Sciatic nerve (tissue), 2 donors: Measurements from ENCODE around the gene DUSP22. TPM values are rescaled to one million over a fixed set of nuclear protein-coding genes. Genes with fewer than 3 reads are reported as not detected.
"Not testable (repeated sequence)": the region's sequence is repeated elsewhere in the genome, so short reads cannot be mapped to it uniquely, and the experiment has no call there.

Experiments used
- ATAC-seq: fragments of 200-7000 bp; cut with Tn5 transposase; one replicate; pipeline ENCODE4 v1.9.1; 2020; ENCODE audit warnings: mild to moderate bottlenecking, moderate library complexity
- DNase-seq: peaks from one replicate; pipeline ENCODE4 v3.0.0-alpha.2; 2020; ENCODE audit warnings: low spot score
- intact Hi-C: fragments of 100-400 bp; cut with DNase I; formaldehyde crosslinking; loops from one replicate; pipeline ENCODE4 v1.14.2; 2022
- total RNA-seq: library from RNA; stranded (reverse); fragmentation: NEBNext Ultra II Directional; extraction: Animal tissue kit (Norgen Biotek cat#: 25700); gene quantifications from one replicate; pipeline ENCODE4 v1.2.1, GENCODE V29; 2021
- donor health status: DM: no; HTN: no; CAD: no.
- donor health status: DM: no; HTN: no; CAD: no.

Gene DUSP22
- total RNA-seq, 1 donor from 2014 or later = 62.2 TPM

- no peak for DNase-seq
- no peak for ATAC-seq
- intact Hi-C loops = no loop called here
Measured at GRCh38 chr6:277746-278145, 14.5 kb upstream of the DUSP22 start.

GRCh38 chr6:278494-278893 is 13.8 kb upstream of the DUSP22 start:
- intact Hi-C loops = no loop called here
- ATAC-seq (no peak), DNase-seq (no peak)

- intact Hi-C loops = no loop called here
- ATAC-seq = no peak
- no peak for DNase-seq
Measured at GRCh38 chr6:279341-280029, 12.8 kb upstream of the DUSP22 start.

GRCh38 chr6:280775-281468 is 11.4 kb upstream of the DUSP22 start:
- intact Hi-C loops = no loop called here
- DNase-seq = no peak
- ATAC-seq = no peak

- DNase-seq = no peak
- no peak for ATAC-seq
- intact Hi-C loops = no loop called here
Measured at GRCh38 chr6:281469-282103, 10.7 kb upstream of the DUSP22 start.

GRCh38 chr6:282177-282866 is 10.0 kb upstream of the DUSP22 start:
- DNase-seq (no peak), ATAC-seq (no peak)
- intact Hi-C loops = no loop called here

GRCh38 chr6:282867-283416 is 9.3 kb upstream of the DUSP22 start:
- DNase-seq (no peak), ATAC-seq (no peak)
- intact Hi-C loops = no loop called here

GRCh38 chr6:284486-284885 is 7.8 kb upstream of the DUSP22 start:
- ATAC-seq = no peak
- intact Hi-C loops = no loop called here
- no peak for DNase-seq

GRCh38 chr6:285030-285771 is 7.1 kb upstream of the DUSP22 start:
- intact Hi-C loops = no loop called here
- DNase-seq (no peak), ATAC-seq (no peak)

- DNase-seq, intact Hi-C loops, ATAC-seq: not testable (repeated sequence)
Measured at GRCh38 chr6:285902-286301, 6.4 kb upstream of the DUSP22 start.

GRCh38 chr6:286681-287488 is 5.4 kb upstream of the DUSP22 start:
- ATAC-seq (no peak), DNase-seq (no peak)
- intact Hi-C loops = no loop called here

GRCh38 chr6:287489-287860 is 4.8 kb upstream of the DUSP22 start:
- no peak for DNase-seq
- ATAC-seq = no peak

GRCh38 chr6:288866-289265 is 3.4 kb upstream of the DUSP22 start:
- ATAC-seq (no peak), DNase-seq (no peak)
- intact Hi-C loops = no loop called here

More at GRCh38 chr6:287489-287860, 4.8 kb upstream of the DUSP22 start:
- intact Hi-C loops = no loop called here

GRCh38 chr6:290111-290922 is 2.0 kb upstream of the DUSP22 start:
- DNase-seq (no peak), ATAC-seq (no peak)
- intact Hi-C loops = no loop called here

- intact Hi-C loops = no loop called here
- ATAC-seq = peak; percentile 23
- DNase-seq = no peak
Measured at GRCh38 chr6:291204-291696, 1.0 kb upstream of the DUSP22 start.

- DNase-seq (peak; percentile 84), ATAC-seq (peak; percentile 41)
- intact Hi-C loops = no loop called here
Measured at GRCh38 chr6:292506-293192, 362 bp downstream of the DUSP22 start.
